NCI-H146 (cell line): ENCODE data around the gene IL22.
A peak's percentile ranks its signal among the peaks of the same experiment; 100 is the strongest.

Source experiments
- DNase-seq: peaks from one replicate; lab custom pipeline; 2025; lab: John Stamatoyannopoulos, UW

IL22 gene

GRCh38 chr12:68264158-68264855 lies 10.9 kb upstream of the IL22 start:
- DNase-seq = no peak

DNA sequence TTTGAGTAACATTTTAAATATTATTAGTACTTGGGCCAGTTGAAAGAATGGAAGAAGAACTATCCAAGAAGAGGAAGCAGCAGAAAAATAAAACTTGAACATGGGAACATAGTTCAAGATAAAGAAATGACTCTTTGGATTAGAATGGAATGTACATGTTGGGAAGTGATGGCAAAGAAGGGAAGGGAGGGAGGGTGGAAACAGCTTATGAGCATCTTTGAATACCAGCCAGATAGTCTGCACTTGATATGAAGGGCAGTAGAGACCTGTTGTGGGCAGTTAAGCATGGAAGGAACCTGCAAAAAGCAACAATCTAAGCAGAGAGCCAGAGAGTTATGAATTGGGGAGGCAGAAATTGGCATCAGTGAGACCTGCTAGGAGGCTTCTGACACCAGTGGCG lies 10.0 kb upstream of the IL22 start:
- DNase-seq = no peak

GRCh38 chr12:68261896-68262295 lies 8.5 kb upstream of the IL22 start:
- no peak for DNase-seq

- DNase-seq = no peak
Measured at GRCh38 chr12:68260153-68260552, 6.7 kb upstream of the IL22 start.

DNA sequence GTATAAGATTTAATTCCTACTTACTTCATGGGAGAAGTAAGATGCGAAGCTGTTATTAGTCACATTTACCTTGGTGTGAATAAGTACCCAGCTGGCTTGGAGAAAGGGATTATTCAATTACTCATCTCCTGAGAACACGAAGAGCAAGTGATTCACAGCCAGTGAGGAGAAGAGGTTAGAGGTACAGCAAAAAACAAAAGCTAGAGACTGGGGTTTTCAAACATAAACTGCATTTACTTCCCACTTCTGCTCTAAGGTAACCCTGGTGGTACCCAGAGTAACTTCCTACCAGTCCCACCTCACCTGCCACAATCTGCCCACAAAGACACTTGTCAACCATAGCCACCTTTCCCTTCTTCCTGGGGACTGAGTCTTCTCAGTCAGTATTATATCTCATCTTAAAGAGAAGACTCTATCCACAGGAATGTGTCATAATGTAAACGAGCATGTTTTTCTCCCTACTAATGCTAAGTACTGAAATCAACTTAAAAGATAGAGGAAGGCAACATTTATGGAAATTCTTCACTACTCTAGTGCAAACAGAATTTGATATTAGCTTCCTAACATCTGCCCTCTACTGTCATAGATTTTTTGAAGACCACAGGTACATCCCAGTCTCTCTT lies 6.0 kb upstream of the IL22 start:
- no peak for DNase-seq

- no peak for DNase-seq
Measured at GRCh38 chr12:68252077-68252476, 1.3 kb downstream of the IL22 start.

DNA sequence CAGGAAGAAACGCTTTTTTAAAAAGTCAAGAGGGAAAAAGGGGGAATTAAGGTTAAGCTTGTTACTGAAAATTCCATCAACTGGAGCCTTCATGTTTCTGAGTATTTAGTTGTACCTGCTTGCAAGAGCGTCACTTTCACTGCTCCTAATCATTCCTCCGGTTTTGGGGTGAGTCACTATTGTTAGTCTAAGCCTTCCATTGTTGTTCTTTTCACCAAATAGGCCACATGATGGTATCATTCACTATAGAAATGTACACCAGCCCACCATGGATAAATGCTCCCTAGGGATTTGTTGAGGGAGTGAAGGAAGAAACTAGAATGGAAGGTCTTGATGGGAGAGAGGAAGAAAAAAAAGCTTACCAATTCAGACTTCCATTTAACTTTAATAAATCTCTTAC lies 3.0 kb downstream of the IL22 start:
- no peak for DNase-seq

GRCh38 chr12:68247785-68248184 lies 5.6 kb downstream of the IL22 start:
- no peak for DNase-seq

GRCh38 chr12:68246350-68246749 lies 7.1 kb downstream of the IL22 start:
- no peak for DNase-seq

- no peak for DNase-seq
Measured at GRCh38 chr12:68245180-68246021, 8.0 kb downstream of the IL22 start.

DNA sequence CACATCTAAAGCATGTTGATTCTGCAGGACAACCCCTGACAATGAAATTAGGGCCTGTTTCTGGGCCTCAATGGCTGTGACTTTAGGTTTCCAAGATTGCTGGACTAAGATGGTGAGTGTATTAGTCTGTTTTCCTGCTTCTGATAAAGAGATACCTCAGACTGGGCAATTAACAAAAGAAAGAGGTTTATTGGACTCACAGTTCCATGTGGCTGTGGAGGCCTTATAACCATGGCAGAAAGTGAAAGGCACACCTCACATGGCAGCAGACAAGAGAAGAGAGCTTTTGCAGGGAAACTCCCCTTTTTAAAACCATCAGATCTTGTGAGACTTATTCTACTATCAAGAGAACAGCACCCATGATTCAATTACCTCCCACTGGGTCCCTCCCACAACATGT lies 10.6 kb downstream of the IL22 start:
- no peak for DNase-seq

GRCh38 chr12:68240975-68241374 lies 12.4 kb downstream of the IL22 start:
- no peak for DNase-seq

GRCh38 chr12:68240079-68240478 lies 13.3 kb downstream of the IL22 start:
- no peak for DNase-seq

DNA sequence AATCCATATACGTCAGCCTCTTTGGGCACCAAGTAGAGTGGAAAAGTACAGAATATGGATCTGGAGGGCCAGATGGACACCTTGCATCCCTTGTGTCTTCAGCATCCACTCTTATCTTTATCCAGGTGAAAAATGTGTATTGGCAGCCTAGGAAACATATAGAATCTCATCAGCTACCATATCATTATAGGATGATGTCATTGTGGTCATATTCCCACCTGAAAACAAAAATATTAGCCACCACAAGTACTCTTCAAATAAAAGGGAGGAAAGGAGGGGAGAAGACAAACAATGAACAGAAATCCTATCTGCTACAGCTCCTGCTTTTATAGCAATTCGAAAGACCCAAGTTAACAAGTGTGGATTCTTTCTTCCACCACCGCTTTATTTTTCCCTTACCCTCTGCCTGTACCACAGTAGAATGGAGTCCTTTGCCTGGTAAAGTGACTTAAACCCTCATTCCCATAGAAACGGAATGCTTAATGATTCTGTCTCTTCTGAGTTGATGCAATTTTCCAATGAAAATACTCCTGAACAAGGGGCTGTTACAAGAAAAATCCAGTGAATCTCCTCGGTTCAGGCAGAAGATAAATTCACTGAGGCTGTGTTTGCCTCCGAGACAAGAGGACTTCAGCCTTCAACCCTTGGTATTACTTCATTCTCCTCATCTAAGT lies 14.0 kb downstream of the IL22 start:
- DNase-seq = no peak

GRCh38 chr12:68237619-68238018 lies 15.8 kb downstream of the IL22 start:
- no peak for DNase-seq

- no peak for DNase-seq
Measured at GRCh38 chr12:68237078-68237477, 16.3 kb downstream of the IL22 start.

- DNase-seq = peak; percentile 34
Measured at GRCh38 chr12:68236421-68237059, 16.9 kb downstream of the IL22 start.

GRCh38 chr12:68235576-68235975 lies 17.8 kb downstream of the IL22 start:
- DNase-seq = no peak

DNA sequence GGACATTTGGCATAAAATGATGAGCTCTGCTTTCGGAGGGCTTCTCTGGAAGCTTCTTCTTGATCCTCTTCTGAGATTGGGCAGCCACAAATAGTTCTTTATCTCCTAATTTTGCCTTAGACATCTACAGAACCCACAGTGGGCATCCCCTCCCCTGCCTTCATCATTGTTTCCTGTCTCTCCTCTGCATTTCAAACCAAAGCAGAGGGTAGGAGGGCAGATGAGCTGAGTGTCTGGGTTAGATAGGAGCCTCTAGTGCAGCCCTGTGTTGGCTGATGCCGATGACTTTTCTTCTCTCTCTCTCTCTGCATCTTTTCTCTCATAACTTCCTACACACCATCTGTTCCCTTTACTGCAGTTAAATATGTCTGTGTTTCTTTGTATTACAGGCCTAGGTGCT lies 19.3 kb downstream of the IL22 start:
- DNase-seq = no peak

GRCh38 chr12:68233498-68233897 lies 19.9 kb downstream of the IL22 start:
- no peak for DNase-seq

- DNase-seq = no peak
Measured at GRCh38 chr12:68231691-68232090, 21.7 kb downstream of the IL22 start.

- no peak for DNase-seq
Measured at GRCh38 chr12:68231229-68231628, 22.2 kb downstream of the IL22 start.
